ENCODE data around the gene WDFY4.

WDFY4 gene

DNA sequence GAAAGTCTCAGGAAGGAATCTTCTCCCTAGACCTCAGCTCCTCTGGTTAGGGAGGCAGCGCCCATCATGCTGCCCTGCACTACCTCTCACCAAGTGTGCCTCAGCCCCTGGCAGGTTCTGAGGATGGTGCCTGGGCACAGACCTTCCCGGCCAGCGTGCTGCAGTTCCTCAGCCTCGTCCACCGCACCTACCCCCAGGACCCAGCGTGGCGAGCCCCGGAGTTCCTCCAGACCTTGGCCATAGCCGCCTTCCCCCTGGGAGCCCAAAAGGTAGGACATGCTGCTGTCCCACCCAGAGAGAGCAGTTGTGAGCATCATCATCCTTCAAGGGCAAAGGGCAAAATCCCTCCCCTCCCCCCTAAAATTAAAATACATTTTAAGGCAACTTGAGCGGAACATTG lies 132.5 kb downstream of the WDFY4 start:
- DNase-seq (ENCODE audit: low read depth) = no peak

DNA sequence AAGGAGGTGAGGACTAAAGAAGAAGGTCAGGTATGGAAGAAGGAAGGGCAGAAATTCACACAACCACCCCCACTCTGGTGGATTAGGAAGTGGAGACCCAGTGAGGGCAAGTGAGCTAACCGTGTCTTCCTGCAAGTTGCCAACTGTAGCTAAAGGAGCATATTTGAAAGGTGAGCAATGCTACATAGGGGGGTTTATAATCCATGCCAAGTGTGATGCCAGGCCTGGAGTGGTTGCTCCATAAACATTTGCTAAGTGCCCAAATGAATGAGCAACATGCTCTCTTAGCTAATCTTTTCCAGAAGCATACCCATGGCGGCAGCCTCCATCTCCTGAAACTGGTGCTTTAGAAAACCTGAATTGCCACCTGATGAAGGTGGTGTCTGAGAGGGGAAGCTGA lies 133.4 kb downstream of the WDFY4 start:
- DNase-seq (ENCODE audit: low read depth) = no peak

DNA sequence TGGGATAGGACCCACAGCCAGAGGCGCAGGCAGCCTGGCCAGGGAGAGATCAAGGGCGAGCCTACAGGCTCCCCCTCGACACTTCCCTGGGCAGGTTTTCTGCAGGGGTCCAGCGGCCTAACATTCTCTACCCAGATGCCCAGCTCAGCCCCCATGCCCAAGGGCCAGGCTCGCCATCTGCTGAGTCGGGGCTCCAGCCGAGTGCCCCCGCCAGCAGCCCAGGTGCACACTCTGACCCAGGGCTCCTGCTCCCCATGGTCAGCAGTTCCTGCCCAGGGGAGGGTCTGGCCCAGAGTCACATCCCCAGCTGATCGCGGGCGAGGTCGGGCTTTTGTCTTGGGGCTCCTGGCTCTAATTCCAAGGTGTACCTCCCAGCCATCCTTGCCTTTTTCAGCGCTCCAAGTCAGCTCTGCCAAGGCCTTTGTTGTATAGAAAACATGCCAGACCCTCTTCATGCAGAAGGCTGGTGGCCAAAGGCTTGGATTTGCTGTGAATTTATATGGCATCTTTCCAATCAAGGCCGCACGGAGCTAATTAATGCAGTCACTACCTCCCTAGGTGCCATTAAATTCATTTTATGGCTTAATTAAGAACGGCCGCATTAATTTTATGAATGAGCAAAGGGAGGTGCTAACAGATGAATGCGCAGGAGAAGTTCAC lies 134.3 kb downstream of the WDFY4 start:
- no peak for DNase-seq (ENCODE audit: low read depth)

DNA sequence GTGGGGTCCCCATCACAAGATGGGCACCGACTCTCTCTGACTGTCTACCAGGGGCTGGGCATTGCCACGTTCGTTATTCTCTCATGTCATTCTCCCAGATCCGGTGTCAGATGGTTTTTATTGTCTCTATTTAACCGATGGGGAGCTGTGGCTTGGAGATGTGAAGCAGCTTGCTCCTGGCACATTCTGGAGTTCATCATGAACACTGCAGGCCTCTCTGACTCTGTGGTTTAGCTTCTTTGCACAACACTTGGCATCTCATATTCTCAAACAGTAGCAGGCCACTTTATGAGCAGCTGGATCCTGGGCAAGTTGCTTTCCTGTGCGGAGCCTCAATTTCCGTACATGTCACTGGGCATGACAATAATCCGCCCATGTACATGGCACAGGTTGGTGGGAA lies 135.1 kb downstream of the WDFY4 start:
- no peak for DNase-seq (ENCODE audit: low read depth)

DNA sequence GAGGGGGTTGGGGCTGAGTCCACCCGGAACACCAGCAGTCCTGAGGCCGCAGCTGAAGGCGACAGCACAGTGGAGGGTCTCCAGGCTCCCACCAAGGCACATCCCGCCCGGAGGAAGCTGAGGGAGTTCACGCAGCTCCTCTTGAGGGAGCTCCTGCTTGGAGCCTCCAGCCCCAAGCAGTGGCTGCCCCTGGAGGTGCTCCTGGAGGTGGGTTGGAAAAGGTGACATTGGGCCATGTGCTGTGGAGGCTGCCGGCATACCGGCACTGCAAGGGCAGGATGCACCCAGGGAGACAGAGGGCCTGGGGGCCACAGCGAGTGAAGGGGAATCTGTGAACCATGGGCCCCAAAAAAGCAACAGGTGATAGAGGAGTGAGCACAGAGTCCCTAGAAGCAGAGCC lies 135.6 kb downstream of the WDFY4 start:
- DNase-seq (ENCODE audit: low read depth) = no peak

DNA sequence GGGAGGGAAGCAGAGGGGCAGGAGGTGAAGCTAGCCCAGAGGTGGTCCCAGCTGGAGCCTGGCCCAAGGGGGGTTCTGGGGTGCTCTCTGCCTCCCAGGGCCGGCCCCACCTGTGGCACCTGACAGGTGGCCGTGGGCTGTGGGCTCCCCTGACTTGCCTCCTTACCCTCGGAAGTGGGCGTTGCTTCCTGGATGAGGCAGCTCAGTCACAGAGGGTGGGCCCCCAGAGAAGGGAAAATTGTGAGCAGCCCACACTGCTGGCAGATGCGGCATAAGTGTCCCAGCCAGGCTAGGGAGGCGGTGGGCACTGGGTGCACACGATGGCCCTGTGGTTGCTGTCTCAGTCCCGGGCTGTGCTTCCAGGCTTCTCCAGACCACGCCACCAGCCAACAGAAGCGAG lies 136.0 kb downstream of the WDFY4 start:
- no peak for DNase-seq (ENCODE audit: low read depth)

DNA sequence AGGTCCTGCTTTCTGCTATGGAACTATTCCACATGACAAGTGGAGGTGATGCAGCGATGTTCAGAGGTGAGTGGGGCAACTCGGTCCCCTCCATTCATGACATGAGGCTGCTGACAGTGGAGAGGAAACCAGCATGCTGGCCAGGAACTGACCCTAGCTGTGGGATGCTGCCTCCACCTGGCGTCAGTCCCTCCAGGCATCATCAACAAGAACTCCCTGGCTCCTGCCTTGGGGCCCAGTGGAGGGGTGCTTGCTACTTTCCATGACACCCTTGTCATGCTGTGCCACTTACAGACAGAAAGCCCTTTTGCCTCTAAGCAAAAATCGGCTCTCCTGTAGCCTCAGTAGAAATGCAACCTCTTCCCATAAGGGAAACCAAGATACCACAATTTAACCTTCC lies 136.4 kb downstream of the WDFY4 start:
- no peak for DNase-seq (ENCODE audit: low read depth)

DNA sequence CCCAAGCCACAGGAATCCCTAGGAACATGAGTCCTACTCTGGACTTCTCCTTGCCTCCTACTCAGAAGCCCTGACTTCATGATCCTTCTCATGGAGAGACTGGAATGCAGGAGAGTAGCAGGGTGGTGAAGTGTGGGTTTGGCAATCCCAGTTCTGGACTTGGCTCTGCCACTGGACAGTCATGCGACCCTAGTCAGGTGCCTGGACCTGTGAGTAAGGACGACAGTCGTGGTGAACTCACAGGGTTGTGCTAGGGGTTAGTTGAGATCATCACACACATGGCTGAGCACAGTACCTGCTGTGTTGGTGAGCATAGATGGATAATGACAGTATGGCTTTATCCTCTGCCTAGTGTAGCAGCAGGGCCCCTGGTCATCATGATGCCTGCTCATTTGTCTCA lies 137.0 kb downstream of the WDFY4 start:
- no peak for DNase-seq (ENCODE audit: low read depth)

DNA sequence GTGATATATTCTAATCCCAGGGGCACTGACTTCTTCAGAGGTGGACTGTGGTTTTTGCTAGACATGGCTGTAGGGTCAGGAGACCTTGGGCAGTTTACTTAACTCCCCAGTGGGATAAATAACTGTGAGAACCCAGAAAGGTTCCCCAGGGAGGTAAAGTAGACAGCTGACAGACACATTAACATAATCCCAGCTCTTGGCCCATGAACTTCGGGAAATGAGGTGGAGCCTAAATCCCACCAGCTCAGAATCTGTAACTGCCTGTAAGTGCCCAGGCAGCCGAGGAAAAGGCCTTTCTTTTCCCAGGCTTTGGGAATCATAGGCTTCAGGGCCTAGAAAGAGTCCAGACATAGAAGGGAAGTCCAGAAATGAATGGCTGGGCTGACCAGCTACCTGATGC lies 149.0 kb downstream of the WDFY4 start:
- no peak for DNase-seq (ENCODE audit: low read depth)

DNA sequence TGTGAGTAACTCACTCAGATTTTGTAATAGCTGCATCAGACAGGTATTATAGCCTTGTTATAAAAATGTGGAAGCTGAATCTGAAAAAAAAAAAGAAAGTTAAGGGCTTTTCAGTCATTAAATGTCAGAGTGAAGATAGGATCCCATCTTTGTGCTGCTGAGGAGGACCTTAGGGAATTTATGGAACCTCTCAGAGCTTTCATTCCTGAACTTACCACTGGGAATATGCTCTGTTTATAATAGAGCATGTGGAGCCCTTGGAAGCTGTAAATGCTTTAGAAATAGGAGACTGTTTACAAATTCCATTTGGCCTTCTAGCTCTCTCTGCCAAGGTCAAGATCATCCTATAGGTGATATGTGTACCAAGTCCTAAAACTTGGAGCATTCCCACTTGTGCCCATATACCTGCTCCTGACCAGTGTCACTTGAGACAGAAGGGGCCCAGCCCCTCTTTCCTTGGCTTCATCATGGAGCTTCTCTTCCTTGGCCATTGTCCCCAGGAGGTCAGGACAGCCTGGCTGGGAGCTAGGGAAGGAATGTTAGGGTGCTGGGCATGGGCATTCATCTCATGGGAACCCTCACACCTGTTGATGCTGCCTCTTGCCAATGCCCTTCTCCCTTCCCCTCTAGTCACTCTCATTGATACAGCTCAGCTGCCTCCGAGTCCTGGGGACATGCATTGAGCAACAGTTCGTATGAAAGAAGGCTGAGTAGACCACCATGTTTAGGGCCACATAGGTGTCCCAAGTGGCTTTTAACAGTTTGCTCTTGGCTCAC lies 149.7 kb downstream of the WDFY4 start:
- no peak for DNase-seq (ENCODE audit: low read depth)

DNA sequence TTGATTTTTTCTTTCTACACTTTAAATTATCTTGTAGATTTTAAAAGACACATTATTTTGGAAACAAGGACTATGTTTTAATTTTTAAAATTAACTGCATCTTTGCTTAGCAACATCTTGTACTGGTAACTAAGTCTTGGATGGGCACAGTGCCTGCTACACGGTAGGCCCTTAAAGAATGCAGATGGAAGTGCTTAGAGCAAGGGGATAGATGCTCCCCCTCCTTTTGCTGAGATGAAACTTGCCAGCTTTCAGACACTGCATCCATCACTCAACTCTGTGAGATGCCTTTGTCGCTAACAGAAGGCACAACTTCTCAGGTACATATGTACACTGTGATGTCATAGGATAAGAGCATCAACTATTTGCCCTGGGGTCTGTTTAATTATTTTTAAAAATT lies 151.1 kb downstream of the WDFY4 start:
- no peak for DNase-seq (ENCODE audit: low read depth)

DNA sequence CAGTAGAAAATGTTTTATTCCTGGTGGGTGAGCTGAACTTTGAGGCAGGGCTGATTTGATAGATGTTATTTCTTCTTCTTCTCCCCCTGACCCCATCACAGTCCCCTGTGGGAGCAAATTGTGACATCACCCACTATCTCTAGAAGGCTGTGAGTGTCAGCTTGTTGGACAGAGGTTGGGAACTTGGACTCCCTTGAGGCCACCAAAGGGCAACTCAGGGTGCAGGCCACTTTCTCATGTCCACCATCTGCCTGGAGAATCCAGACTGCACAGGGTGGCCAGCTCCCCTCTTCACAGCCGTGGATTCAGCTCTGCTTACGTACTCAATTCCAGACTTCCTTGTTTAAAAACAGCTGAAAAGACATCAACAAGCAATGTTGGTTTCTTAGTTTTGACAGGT lies 151.9 kb downstream of the WDFY4 start:
- DNase-seq (ENCODE audit: low read depth) = no peak

DNA sequence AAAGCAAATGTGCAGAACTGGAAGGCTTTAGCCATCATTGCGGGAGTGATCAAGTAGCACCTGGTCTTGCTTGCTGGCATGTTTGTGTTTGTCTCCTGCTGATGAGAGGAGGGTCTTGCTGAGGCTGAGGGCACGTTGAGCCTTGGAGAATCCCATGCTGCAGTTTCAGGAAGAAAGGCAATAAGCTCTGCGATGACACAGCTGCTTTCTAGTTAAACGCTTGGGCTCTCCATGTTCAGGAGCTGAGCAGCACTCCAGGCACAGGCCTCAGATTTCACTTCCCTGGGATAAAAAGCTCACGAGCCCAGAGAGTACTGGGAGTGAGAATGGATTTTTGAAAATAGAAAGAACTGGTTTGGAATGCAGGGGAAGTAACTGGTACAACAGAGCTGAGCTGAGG lies 154.2 kb downstream of the WDFY4 start:
- DNase-seq (ENCODE audit: low read depth) = no peak

DNA sequence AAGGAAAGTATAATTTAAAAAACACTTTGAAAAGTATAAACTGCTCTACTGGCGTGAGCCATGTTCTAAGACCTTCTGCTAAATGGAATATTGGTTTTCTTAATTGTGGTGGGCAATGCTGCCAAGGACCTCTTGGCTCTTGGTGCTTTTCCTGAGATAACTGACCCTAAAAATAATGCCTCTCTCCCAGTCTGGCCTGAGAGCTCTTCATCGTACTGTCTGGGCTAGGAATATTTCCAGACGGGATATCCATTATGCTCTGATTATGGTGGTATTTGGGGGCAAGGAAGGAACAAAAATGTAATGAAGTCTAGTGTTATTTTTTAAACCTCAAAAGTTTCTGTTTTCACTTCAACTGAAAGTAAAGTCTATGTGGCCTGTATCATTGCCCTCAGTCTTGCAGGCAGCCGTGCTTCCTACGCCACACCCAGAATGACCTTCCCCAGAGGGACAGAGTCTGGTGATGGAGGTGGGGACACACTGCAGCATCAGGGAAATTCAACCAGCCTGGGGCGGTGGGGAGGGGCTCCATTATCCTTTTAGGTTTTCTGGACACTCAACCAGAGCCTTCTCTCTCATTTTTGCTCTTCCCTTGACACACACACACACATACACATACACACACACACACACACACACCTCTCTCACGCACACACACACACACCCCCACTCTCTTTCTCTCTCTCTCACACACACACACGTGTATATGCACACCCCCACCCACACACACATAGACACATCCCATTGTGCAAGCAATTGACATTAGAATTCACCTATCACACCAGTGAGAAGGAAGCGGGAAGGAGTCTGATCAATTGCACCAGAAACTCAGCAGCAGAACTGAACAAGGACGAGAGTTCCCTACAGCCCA lies 155.4 kb downstream of the WDFY4 start:
- no peak for DNase-seq (ENCODE audit: low read depth)

DNA sequence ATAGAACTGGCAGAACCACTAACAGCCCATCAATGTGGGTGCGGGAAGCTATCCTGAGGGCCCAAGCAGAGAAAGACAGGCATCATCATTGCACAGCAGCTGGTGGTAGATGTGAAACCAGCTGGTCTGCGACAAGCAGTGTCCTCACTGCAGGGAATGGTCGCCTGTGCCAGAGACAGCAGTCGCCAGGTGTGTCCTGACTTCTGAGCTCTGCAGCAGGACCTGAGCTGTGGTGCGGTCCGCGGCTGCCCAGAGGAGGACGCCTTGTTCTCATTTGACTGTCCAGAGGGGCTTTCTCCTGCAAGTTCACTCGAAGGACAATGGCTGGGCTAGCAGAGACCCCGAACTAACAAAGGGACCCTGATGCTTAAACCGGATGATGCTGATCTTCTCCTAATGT lies 157.6 kb downstream of the WDFY4 start:
- no peak for DNase-seq (ENCODE audit: low read depth)

DNA sequence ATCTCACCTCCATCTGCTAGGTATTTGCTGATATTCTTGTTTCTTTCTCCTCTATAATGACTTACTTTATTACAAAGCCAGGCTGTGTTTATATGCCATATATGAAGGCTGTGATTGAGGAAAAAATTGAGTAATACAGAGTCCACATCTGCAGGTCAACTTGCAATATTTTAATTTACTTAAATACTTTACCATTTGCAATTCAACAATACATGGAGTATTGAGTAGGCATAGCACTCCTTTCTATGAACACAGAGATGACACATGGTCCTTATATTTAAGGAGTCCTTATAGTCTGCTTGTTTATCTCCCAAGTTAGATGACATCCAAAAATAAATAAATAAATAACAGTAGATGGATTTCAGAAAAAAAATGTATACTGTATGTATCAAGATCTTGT lies 158.5 kb downstream of the WDFY4 start:
- no peak for DNase-seq (ENCODE audit: low read depth)

DNA sequence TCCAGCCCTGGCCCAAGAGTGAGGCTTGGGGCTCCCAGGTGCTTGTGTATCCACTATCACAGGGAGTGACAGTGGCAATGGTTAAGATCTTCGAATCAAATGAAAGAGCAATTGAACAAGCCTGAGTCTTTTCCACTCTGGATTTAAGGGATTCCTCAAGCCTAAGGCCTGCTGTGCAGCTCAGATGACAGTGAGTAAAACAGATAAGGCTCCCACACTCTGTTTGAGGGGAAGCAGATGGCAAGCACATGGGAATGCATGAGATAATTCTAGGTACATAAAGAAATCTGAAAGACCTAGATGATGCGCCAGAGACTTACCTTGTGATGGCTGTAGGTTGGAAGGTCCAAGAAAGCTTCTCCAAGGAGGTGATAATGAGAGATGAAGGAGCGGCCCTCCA lies 159.9 kb downstream of the WDFY4 start:
- no peak for DNase-seq (ENCODE audit: low read depth)

DNA sequence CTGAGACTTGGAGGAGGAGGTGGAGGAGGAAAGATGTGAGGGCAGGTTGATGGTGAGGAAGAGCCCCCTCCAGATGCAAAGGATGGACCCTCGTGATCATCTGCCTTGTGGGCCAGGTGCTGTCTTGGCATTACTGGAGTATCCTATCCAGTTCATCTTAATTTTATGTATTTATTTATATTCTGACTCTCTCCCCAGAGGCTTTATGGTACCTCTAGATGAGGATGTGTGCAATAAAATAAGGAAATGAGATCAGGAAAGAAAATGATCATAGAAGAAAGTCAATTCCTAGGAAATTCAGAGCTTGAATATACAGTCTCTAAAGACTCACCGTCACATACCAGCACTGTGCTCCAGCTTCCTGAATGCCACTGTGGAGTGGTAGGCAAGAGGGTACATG lies 160.8 kb downstream of the WDFY4 start:
- no peak for DNase-seq (ENCODE audit: low read depth)

DNA sequence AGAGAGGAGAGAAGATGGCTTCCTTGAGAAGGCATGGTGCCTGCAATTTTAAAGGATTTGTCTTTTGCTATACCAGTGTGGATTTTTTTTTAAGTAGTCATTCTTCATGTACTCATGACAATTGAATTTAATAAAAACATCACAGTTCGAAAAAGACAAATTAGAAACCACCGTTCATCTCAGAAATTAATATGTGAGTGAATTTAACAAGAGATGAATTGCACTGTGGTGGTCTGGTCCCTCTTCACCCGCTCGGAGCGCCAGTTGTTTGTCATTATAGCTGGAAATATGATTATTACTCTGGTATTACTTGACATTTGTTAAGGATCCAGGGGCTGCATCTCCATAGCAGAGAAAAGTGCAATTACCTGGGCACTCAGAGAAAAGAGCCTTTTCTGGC lies 163.0 kb downstream of the WDFY4 start:
- no peak for DNase-seq (ENCODE audit: low read depth)

DNA sequence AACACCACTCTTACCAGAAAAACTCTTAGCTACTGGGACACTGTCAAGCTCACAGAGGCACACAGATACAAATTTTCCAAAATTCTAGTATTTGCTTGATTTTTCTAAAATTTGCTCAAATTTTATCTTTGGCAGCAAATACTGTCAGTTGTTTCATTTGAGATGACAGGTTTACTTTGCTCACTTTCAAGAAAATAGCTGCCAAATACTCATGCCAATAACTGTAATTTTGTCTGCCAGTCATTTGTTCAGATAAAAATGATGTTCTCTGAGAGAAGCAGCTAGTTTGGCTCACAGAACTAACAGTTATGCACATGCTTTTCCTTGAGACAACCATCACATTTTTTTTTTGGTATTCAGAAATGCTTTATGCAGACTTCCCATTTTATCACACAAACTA lies 172.2 kb downstream of the WDFY4 start:
- no peak for DNase-seq (ENCODE audit: low read depth)

DNA sequence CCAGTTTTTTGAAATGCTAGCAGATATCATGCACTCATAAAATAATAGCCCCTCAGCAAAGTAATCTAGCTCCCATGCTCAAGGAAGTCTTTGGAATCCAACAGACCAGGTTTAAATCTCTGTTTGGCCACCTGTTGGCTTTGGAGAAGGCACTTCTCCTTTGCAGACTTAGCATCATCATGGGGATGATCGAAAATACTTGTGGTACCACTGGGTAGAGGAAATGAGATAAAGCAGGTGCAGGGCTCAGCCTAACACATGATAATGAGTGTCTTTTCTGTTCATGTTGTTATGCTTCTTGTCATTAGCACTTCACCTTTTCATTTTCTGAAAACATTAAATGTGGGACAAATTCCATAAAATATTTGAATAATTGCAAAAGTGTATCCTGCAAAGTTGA lies 187.6 kb downstream of the WDFY4 start:
- DNase-seq (ENCODE audit: low read depth) = no peak

DNA sequence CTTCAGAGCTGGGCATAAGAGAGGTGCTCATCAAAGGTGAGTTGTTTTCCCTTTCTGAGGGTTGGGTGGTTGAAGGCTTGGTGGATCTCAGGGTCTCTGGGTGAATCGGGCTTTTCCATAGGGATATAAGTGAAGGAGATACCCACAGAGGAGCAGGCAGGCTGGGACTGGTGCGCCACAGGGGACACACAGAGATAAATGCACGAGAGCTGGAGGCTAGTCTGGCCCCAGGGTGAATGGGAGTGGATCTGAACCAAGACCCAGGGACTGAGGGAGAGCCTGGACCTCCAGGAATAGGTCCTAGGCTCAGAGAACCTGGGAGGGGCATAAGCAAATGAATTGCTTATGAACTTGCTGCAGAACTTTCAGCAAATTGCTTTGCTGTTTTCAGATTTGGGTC lies 193.4 kb downstream of the WDFY4 start:
- no peak for DNase-seq (ENCODE audit: low read depth)

DNA sequence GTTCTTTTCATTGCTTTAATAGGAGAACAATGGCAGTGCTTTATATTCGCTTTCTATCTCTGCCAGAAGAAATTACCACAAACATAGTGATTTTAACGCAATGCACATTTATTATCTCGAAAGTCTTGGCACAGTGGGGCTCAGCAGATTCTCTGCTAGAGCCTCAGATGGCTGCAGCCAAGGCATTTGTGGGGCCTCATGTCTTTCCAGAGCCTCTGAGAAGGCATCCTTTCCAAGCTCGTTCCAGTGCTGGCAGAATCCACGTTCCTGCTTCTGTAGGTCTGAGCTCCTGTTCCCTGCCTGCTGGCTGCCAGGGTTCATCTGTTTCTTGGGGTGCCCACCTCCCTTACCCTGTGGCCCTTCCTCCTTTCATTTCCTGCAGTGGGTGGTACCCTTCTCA lies 194.8 kb downstream of the WDFY4 start:
- no peak for DNase-seq (ENCODE audit: low read depth)
